Measurements from ENCODE around the gene SLC18A3. TPM values are rescaled to one million over a fixed set of nuclear protein-coding genes. Genes with fewer than 3 reads are reported as not detected.

Gene SLC18A3
- total and polyA plus RNA-seq, 2 experiments from 2014 or later, result 0.16 TPM; not detected in 1

GRCh38 chr10:49567810-49568209, 42.3 kb upstream of the SLC18A3 start (continued):
- TF ChIP-seq, protein P1, sequence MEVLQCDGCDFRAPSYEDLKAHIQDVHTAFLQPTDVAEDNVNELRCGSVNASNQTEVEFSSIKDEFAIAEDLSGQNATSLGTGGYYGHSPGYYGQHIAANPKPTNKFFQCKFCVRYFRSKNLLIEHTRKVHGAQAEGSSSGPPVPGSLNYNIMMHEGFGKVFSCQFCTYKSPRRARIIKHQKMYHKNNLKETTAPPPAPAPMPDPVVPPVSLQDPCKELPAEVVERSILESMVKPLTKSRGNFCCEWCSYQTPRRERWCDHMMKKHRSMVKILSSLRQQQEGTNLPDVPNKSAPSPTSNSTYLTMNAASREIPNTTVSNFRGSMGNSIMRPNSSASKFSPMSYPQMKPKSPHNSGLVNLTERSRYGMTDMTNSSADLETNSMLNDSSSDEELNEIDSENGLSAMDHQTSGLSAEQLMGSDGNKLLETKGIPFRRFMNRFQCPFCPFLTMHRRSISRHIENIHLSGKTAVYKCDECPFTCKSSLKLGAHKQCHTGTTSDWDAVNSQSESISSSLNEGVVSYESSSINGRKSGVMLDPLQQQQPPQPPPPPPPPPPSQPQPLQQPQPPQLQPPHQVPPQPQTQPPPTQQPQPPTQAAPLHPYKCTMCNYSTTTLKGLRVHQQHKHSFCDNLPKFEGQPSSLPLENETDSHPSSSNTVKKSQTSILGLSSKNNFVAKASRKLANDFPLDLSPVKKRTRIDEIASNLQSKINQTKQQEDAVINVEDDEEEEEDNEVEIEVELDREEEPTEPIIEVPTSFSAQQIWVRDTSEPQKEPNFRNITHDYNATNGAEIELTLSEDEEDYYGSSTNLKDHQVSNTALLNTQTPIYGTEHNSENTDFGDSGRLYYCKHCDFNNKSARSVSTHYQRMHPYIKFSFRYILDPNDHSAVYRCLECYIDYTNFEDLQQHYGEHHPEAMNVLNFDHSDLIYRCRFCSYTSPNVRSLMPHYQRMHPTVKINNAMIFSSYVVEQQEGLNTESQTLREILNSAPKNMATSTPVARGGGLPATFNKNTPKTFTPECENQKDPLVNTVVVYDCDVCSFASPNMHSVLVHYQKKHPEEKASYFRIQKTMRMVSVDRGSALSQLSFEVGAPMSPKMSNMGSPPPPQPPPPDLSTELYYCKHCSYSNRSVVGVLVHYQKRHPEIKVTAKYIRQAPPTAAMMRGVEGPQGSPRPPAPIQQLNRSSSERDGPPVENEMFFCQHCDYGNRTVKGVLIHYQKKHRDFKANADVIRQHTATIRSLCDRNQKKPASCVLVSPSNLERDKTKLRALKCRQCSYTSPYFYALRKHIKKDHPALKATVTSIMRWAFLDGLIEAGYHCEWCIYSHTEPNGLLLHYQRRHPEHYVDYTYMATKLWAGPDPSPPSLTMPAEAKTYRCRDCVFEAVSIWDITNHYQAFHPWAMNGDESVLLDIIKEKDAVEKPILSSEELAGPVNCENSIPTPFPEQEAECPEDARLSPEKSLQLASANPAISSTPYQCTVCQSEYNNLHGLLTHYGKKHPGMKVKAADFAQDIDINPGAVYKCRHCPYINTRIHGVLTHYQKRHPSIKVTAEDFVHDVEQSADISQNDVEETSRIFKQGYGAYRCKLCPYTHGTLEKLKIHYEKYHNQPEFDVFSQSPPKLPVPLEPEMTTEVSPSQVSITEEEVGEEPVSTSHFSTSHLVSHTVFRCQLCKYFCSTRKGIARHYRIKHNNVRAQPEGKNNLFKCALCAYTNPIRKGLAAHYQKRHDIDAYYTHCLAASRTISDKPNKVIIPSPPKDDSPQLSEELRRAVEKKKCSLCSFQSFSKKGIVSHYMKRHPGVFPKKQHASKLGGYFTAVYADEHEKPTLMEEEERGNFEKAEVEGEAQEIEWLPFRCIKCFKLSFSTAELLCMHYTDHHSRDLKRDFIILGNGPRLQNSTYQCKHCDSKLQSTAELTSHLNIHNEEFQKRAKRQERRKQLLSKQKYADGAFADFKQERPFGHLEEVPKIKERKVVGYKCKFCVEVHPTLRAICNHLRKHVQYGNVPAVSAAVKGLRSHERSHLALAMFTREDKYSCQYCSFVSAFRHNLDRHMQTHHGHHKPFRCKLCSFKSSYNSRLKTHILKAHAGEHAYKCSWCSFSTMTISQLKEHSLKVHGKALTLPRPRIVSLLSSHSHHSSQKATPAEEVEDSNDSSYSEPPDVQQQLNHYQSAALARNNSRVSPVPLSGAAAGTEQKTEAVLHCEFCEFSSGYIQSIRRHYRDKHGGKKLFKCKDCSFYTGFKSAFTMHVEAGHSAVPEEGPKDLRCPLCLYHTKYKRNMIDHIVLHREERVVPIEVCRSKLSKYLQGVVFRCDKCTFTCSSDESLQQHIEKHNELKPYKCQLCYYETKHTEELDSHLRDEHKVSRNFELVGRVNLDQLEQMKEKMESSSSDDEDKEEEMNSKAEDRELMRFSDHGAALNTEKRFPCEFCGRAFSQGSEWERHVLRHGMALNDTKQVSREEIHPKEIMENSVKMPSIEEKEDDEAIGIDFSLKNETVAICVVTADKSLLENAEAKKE (CRISPR knock-in tag; IDR thresholded peaks at IDR 0.05), result no peak
- no peak for TF ChIP-seq ZNF114 (CRISPR knock-in tag; IDR thresholded peaks at IDR 0.05)

DNA sequence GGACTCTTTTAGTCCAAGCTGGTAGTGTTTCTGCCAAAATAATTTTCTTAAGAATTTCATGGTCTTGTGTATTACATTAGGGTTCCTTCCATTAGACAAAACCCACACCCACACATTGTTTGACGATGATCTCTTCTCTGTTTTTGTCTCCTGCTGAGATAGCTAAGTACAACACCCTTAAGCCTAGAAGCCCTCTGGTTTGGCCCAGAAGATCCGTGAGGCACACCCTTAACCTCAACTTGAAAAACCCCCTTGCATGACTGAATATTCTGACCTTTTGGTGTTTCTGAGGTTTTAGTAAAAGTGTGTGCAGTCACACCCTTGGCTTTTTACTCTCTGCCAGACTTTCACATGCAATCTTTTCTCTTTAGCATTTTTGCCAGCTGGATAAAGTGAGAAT, 41.9 kb upstream of the SLC18A3 start:
- H3K27me3 Mint-ChIP-seq (ENCODE audit: insufficient read depth, low read depth, poor library complexity), result no peaks in the 10 kb centered on the region
- no peak for TF ChIP-seq ETS1 (IDR thresholded peaks at IDR 0.05)
- TF ChIP-seq, protein P1 (CRISPR knock-in tag; IDR thresholded peaks at IDR 0.05), result no peak
- Histone ChIP-seq H3K4me3 (no peak overlapping the region), H3K27me3 (ENCODE audit: insufficient read depth) (no peaks in the 10 kb centered on the region), H3K9me2 (ENCODE audit: insufficient read depth) (0 out of 2 replicates have a peak, but pooled peaks cover 7% of the 10 kb centered on the region), H3K79me2 (replicated peaks; ENCODE audit: insufficient read depth) (no peaks in the 10 kb centered on the region), H3K27ac (ENCODE audit: low read depth) (no peak overlapping the region), H3K36me3 (ENCODE audit: insufficient read depth) (no peaks in the 10 kb centered on the region), H3K4me1 (ENCODE audit: insufficient read depth) (no peaks in the 10 kb centered on the region), H3F3A (replicated peaks; ENCODE audit: low read depth) (no peaks in the 10 kb centered on the region), H2AFZ (no peak overlapping the region), H4K20me1 (replicated peaks; ENCODE audit: insufficient read depth) (no peaks in the 10 kb centered on the region), H3K4me2 (no peak overlapping the region)
- no peak for ATAC-seq
- no peaks in the 10 kb centered on the region for H3K36me3 Mint-ChIP-seq (ENCODE audit: low read depth)
- peaks cover 14% of the 10 kb centered on the region for H3K9me3 Mint-ChIP-seq
- DNase-seq (ENCODE audit: low spot score), result no peak
- H3K4me1 Mint-ChIP-seq, result no peaks in the 10 kb centered on the region
- no peak overlapping the region for H3K4me3 Mint-ChIP-seq
- no peak overlapping the region for H3K27ac Mint-ChIP-seq

All from GM23338 (cell line).